Panc1 (cell line): ENCODE results near the gene ADGB. TPM values are rescaled to one million over a fixed set of nuclear protein-coding genes. Genes with fewer than 3 reads are reported as not detected.

Source experiments
- ATAC-seq: fragments of 200-7000 bp; cut with Tn5 transposase; 2 replicates; pipeline ENCODE4 v1.9.1; 2020; ENCODE audit warnings: mild to moderate bottlenecking, moderate library complexity
- BruUV-seq: library from RNA; stranded (reverse); fragments of 400-500 nt; replicated peaks from 2 replicates; lab custom pipeline; 2021; lab: Mats Ljungman, UMichigan
- CTCF ChIA-PET: fragments of 300-600 bp; sonication (Branson Sonifier 250); formaldehyde crosslinking; loops from one replicate; lab custom pipeline; 2022; ENCODE audit warnings: antibody characterized with exemption; lab: Charles Lee
- POLR2A ChIA-PET: fragments of 300-600 bp; sonication (Branson Sonifier 250); formaldehyde crosslinking; loops from one replicate; lab custom pipeline; 2022; ENCODE audit warnings: antibody characterized with exemption; lab: Charles Lee
- DNase-seq: peaks from one replicate; pipeline ENCODE4 v3.0.0-alpha.2; 2010; ENCODE audit warnings: low read depth, low spot score
- H3K27ac ChIP-seq: 2 replicates; pipeline ENCODE4 v1.5.1; 2011; ENCODE audit warnings: mild to moderate bottlenecking, low read length, inconsistent platforms
- H3K27me3 ChIP-seq: fragments of 200-500 bp; sonication (Bioruptor generic); 2 replicates; pipeline ENCODE4 v1.6.0; 2014; ENCODE audit warnings: low read length, inconsistent platforms; ENCODE audit not compliant: control insufficient read depth, insufficient read depth
- H3K36me3 ChIP-seq: fragments of 200-500 bp; sonication (Bioruptor generic); 2 replicates; pipeline ENCODE4 v1.5.1; 2014; ENCODE audit warnings: inconsistent platforms, mild to moderate bottlenecking, low read length, moderate library complexity; ENCODE audit not compliant: control insufficient read depth, insufficient read depth
- H3K4me1 ChIP-seq: 2 replicates; pipeline ENCODE4 v1.5.1; 2011; ENCODE audit warnings: inconsistent platforms, mild to moderate bottlenecking, low read length, moderate library complexity; ENCODE audit not compliant: control insufficient read depth, insufficient read depth
- H3K4me3 ChIP-seq, 2 experiments: 2 replicates each; pipeline ENCODE4 v1.5.1; 2011 to 2012; ENCODE audit warnings: low read depth in 2 of 2, low read length in 2 of 2, mild to moderate bottlenecking in 2 of 2, inconsistent platforms in 1 of 2, moderate library complexity in 1 of 2
- H3K9me3 ChIP-seq: fragments of 200-500 bp; sonication (Bioruptor generic); 2 replicates; pipeline ENCODE4 v1.5.1; 2014; ENCODE audit warnings: low read depth, mild to moderate bottlenecking, inconsistent platforms, low read length, moderate library complexity; ENCODE audit not compliant: control insufficient read depth, insufficient read depth
- POLR2AphosphoS5 ChIP-seq: IDR thresholded peaks from 2 replicates; pipeline ENCODE4 v1.6.1; 2012; ENCODE audit warnings: mild to moderate bottlenecking, low read depth, low read length, moderate library complexity
- SIN3A ChIP-seq: IDR thresholded peaks from 2 replicates; pipeline ENCODE4 v1.6.1; 2012; ENCODE audit warnings: low read depth, mild to moderate bottlenecking, low read length, moderate library complexity, borderline replicate concordance; ENCODE audit not compliant: insufficient read depth
- TCF7L2 ChIP-seq: IDR thresholded peaks from 2 replicates; pipeline ENCODE4 v1.6.1; 2011; ENCODE audit warnings: mild to moderate bottlenecking, low read depth, low read length, inconsistent platforms
- in situ Hi-C: cut with HindIII; loops from 2 replicates; pipeline ENCODE4 v1.10.0; 2016; ENCODE audit warnings: low sequenced_read_pairs, low pct_unique_long_range_greater_than_20kb
- intact Hi-C: fragments of 100-400 bp; cut with micrococcal nuclease; formaldehyde crosslinking; loops from one replicate; pipeline ENCODE4 v1.10.0; 2022; ENCODE audit not compliant: unreplicated experiment
- total RNA-seq: library from RNA; stranded (reverse); gene quantifications from one replicate; pipeline ENCODE4 v1.2.1, GENCODE V29; 2021; ENCODE audit not compliant: unreplicated experiment
- TF ChIP-seq, protein P1 (sequence below), 2 experiments: IDR thresholded peaks; 2 replicates each; pipeline ENCODE4 v1.6.1; 2011 to 2012; ENCODE audit warnings: low read depth in 2 of 2, control low read depth in 1 of 2, low read length in 1 of 2, mild to moderate bottlenecking in 1 of 2, moderate library complexity in 1 of 2; ENCODE audit not compliant: insufficient read depth in 1 of 2
- TF ChIP-seq, protein P2 (sequence below): fragments of 450-650 bp; IDR thresholded peaks from 2 replicates; pipeline ENCODE4 v1.5.1; 2017; ENCODE audit warnings: mild to moderate bottlenecking

The ADGB gene
- total RNA-seq, 1 experiment from 2014 or later, result not detected

DNA sequence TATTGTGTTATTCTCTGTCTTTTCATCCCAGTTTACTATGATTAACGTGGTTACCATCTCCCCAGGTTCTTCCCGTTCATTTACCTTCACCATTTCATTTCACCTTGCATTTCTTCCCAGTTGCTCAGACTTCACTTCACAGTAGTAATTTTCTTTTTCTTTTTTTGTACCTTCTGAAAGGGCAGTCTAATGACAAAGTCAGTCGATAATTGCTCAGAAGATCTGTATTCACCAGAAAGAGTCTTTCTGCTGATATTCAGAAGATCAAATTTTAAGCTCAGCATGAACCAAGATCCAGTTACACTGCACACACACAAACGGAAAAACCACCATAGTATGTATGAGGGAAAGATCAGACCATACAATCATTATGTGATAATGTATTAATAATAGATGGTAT, 265.5 kb downstream of the ADGB start:
- no peaks in the 10 kb centered on the region for H3K9me3 ChIP-seq
- H3K27me3 ChIP-seq, result no peaks in the 10 kb centered on the region
- TF ChIP-seq, protein P1, sequence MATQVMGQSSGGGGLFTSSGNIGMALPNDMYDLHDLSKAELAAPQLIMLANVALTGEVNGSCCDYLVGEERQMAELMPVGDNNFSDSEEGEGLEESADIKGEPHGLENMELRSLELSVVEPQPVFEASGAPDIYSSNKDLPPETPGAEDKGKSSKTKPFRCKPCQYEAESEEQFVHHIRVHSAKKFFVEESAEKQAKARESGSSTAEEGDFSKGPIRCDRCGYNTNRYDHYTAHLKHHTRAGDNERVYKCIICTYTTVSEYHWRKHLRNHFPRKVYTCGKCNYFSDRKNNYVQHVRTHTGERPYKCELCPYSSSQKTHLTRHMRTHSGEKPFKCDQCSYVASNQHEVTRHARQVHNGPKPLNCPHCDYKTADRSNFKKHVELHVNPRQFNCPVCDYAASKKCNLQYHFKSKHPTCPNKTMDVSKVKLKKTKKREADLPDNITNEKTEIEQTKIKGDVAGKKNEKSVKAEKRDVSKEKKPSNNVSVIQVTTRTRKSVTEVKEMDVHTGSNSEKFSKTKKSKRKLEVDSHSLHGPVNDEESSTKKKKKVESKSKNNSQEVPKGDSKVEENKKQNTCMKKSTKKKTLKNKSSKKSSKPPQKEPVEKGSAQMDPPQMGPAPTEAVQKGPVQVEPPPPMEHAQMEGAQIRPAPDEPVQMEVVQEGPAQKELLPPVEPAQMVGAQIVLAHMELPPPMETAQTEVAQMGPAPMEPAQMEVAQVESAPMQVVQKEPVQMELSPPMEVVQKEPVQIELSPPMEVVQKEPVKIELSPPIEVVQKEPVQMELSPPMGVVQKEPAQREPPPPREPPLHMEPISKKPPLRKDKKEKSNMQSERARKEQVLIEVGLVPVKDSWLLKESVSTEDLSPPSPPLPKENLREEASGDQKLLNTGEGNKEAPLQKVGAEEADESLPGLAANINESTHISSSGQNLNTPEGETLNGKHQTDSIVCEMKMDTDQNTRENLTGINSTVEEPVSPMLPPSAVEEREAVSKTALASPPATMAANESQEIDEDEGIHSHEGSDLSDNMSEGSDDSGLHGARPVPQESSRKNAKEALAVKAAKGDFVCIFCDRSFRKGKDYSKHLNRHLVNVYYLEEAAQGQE (IDR thresholded peaks at IDR 0.05; ENCODE audit: insufficient read depth in 1 of 2, low read depth in 2 of 2, low read length in 1 of 2), result no peak
- TF ChIP-seq, protein P2, sequence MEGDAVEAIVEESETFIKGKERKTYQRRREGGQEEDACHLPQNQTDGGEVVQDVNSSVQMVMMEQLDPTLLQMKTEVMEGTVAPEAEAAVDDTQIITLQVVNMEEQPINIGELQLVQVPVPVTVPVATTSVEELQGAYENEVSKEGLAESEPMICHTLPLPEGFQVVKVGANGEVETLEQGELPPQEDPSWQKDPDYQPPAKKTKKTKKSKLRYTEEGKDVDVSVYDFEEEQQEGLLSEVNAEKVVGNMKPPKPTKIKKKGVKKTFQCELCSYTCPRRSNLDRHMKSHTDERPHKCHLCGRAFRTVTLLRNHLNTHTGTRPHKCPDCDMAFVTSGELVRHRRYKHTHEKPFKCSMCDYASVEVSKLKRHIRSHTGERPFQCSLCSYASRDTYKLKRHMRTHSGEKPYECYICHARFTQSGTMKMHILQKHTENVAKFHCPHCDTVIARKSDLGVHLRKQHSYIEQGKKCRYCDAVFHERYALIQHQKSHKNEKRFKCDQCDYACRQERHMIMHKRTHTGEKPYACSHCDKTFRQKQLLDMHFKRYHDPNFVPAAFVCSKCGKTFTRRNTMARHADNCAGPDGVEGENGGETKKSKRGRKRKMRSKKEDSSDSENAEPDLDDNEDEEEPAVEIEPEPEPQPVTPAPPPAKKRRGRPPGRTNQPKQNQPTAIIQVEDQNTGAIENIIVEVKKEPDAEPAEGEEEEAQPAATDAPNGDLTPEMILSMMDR, result no peak
- TF ChIP-seq SIN3A, result no peak
- no peak for TF ChIP-seq TCF7L2
- H3K36me3 ChIP-seq, result no peaks in the 10 kb centered on the region
- ATAC-seq (no peak), DNase-seq (no peak)
- no TSS peak for BruUV-seq
- intact Hi-C loops, result no loop called here
- in situ Hi-C loops, result no loop called here
- no peak overlapping the region for H3K4me3 ChIP-seq
- H3K4me1 ChIP-seq, result 0 out of 2 replicates have a peak, but pooled peaks cover 6% of the 10 kb centered on the region
- H3K27ac ChIP-seq, result peak overlapping the region; percentile 40; the same call in 1 of the 2 replicates
- POLR2A ChIA-PET, result no interaction called here
- CTCF ChIA-PET, result no interaction called here

DNA sequence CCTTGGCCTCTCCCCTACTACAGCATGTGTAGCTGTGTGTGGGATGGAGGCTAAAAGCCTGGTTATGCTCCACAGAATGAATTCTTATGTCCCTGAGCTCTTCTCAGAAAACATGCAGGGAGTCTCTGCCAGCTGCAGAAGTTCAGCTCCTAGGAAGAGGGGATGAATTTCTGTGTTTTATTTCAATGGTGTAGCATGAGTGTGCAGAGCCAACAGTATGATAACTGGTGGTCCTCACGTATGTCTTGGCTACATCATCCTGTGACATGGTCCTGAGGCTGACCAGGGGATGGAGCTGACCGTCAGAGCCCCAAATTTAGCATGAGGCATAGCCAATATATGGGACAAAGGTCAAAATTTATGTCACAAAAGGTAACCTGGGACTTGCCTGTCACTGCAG, 266.1 kb downstream of the ADGB start:
- in situ Hi-C loops, result no loop called here
- BruUV-seq, result no TSS peak
- DNase-seq, result no peak
- Histone ChIP-seq H3K27ac (peak overlapping the region; percentile 40; the same call in 1 of the 2 replicates), H3K9me3 (no peaks in the 10 kb centered on the region), H3K36me3 (no peaks in the 10 kb centered on the region), H3K27me3 (no peaks in the 10 kb centered on the region), H3K4me1 (0 out of 2 replicates have a peak, but pooled peaks cover 6% of the 10 kb centered on the region), H3K4me3 (no peak overlapping the region)
- ChIA-PET POLR2A (no interaction called here), CTCF (no interaction called here)
- no peak for ATAC-seq
- TF ChIP-seq, protein P2, result no peak
- TF ChIP-seq, protein P1 (IDR thresholded peaks at IDR 0.05; ENCODE audit: insufficient read depth in 1 of 2, low read depth in 2 of 2, low read length in 1 of 2), result no peak
- TF ChIP-seq POLR2AphosphoS5, result no peak
- no peak for TF ChIP-seq SIN3A
- no peak for TF ChIP-seq TCF7L2
- intact Hi-C loops, result no loop called here

Other genes with a start within 250 kb of the ADGB start
- gene RAB32, start 55.1 kb upstream of the ADGB start, total RNA-seq, result 61.5 TPM